Amygdala (tissue), 56 donors: Measurements from ENCODE around the gene KANSL1.

Experiments
- DNase-seq, 56 donors: peaks; one replicate each; lab custom pipeline; 2025; lab: John Stamatoyannopoulos, UW

The KANSL1 gene

DNA sequence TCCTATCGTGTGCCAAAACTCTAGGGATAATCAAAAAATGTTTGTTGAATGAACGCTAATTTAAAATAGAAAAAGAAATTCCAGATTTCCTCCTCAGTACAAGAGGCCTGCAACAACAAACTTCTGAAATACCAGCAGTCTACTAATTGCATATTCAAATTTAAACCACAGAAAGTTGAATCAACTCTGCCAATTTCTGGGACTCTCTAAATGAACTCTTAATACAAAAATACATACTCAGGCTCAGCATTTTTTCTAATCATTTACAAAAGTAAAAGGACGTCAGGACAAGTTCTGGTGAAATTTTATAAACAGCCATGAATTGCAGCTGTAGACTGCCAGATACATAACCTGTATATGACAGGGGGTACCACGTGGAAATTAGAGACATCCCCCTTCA lies 49.0 kb downstream of the KANSL1 start:
- no peak for DNase-seq

DNA sequence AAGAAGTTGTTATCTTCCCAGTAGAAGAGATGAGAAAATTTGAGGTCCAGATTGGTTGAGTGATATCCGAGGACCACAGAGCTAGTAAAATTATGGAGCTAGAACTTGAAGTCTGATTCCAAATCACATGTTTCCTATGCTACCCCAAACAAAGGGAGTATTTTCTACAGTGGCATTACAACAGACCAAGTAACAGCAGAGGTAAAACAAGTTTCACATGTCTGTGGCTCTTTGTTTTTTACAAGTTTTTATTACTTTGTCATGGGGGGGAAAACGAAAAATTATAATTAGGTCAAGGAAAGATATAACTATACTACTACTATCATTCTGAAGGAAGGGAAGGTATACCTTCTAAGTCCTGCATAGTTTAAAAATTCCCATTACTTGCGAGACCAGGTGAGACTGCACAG lies 49.4 kb downstream of the KANSL1 start:
- DNase-seq, result no peak

GRCh38 chr17:46141645-46142044 lies 51.6 kb downstream of the KANSL1 start:
- no peak for DNase-seq

- no peak for DNase-seq
Observed at GRCh38 chr17:46140645-46141197, 52.5 kb downstream of the KANSL1 start.

GRCh38 chr17:46139432-46140210 lies 53.6 kb downstream of the KANSL1 start:
- no peak for DNase-seq

DNA sequence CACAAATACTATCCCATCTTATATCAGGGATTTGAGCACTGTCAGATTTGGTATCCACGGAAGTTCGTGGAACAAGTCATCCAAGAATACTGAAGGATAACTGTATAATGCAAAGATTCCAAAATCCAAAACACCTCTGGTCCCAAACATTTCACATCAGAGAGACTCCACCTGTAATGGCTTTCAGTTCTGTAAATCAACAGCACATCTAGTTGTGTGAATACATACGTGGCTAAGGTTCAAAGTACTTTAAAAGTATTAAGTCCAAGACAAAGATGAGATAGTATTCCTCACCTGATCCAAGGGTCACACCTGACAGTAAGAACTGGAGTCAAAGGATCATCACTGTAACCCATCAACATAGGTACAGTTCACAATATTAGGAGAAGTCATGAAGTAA lies 54.8 kb downstream of the KANSL1 start:
- no peak for DNase-seq

GRCh38 chr17:46136820-46137219 lies 56.4 kb downstream of the KANSL1 start:
- DNase-seq, result no peak

DNA sequence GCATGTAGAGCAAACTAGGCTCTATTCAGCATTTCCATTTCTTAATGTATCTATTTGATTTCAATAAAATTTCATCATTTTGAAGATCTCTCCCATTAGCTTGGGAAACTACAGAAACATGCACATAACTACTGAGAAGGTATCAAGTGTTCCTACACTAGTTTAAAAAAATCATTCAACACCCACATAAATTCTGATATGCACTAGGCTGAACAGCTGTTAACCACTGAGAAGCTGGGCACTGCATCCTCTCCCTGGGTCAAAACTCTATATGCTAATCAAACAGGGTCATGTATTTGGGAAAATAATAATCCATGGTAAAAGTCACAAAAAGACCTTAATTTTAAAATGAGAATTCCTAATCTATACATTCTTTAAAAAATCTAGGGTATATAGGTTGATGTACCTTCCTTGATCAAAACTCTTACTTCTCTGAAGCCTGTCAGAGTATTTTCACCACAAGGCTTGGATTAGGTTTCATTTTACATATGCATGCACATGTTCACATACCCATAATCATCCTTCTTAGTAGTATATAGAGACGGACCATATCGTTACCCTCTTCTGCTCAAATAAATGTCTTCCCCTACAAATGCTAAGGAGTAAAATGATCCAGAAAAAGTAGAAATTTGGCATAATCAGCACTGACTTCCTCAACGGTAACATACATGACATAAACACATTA lies 57.2 kb downstream of the KANSL1 start:
- no peak for DNase-seq

DNA sequence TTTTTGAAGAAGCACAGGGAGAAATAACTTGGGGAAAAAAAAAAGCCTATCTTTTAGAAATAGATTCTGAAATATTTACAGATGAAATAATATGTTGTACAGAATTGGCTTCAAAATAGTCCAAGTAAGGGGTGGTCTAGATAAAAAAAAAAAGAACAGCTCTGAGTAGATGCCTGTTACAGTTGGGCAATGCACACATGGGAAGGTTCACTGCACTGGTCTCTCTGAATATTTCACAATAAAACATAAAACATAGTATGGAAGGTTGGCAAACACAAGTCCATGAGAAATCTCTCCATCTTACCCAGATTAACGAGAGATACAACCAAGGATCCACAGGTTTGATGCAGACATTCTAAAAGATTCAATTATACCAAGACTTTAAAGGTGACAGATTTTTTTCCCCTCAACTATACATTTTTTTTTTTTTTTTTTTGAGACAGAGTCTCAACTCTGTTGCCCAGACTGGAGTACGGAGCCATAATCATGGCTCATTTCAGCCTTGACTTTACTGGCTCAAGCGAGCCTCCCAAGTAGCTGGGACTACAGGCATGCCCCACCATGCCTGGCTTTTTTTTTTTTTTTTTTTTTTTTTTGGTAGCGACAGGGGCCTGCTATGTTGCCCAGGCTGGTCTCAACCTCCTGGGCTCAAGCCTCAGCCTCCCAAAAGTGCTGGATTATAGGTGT lies 58.0 kb downstream of the KANSL1 start:
- no peak for DNase-seq

- DNase-seq, result no peak
Observed at GRCh38 chr17:46129302-46129701, 63.9 kb downstream of the KANSL1 start.

DNA sequence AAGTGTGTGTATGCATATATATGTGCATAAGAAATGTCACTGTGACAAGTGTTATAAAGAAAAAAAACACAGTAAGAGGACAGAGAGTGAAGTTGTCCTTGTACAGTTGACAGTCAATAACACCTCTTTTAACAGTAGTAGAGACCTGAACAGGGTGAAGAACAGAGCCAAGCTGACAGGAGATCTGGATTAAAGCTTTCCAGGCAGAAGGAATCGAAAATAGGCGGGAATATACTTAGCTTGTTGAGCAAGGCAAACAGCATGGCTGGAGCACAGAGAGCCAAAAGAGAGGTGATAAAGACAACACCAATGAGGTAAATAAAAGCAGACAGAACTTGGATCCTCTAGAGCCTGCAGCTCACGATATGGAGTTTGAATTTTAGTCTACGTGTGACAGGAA lies 64.8 kb downstream of the KANSL1 start:
- DNase-seq, result no peak

DNA sequence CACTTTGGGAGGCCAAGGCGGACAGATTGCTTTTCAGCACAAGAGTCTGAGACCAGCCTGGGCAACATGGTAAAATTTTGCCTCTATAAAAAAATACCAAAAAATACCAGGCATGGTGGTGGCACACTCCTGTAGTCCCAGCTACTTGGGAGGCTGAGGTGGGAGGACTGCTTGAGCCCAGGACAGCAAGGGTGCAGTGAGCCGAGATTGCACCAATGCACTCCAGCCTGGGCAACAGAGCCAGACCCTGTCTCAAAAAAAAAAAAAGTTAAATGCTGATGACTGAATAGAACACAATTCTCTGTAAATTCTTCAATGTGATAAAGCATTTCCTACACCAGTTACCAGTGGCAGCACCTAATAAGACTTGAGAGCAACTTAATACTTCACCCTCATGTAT lies 65.7 kb downstream of the KANSL1 start:
- no peak for DNase-seq

DNA sequence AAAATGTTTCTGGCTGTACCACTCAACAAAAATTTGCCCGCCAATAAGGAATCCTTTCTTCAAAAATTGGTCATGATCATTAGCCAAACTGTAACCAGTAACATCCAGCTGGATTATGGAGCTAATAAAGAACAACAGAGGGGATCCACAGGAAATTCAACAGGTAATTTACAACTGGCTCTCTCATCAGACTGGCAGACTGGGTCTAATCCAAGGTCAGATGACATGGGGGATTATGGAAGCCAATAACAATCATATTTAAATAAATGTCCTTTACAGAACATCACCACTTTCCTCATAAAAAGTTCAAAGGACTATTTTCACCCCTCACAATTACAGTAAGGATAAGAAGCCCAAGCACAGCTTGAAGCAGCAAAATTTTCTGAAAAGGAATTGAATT lies 66.4 kb downstream of the KANSL1 start:
- no peak for DNase-seq

DNA sequence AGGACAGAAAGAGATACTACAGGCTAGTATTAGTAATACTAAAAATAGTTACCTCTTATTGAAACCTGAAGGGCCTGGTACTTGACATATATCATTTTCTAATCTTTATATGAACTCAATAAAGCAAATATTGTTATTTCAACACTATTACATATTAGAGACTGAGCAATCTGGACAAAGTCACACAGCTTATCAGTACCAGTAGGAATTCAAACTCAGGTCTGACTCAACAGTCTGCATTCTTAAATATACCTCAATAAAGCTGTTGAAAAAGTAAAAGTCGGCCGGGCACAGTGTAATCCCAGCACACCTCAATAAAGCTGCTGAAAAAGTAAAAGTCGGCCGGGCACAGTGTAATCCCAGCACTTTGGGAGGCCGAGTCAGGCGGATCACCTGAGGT lies 67.4 kb downstream of the KANSL1 start:
- no peak for DNase-seq

DNA sequence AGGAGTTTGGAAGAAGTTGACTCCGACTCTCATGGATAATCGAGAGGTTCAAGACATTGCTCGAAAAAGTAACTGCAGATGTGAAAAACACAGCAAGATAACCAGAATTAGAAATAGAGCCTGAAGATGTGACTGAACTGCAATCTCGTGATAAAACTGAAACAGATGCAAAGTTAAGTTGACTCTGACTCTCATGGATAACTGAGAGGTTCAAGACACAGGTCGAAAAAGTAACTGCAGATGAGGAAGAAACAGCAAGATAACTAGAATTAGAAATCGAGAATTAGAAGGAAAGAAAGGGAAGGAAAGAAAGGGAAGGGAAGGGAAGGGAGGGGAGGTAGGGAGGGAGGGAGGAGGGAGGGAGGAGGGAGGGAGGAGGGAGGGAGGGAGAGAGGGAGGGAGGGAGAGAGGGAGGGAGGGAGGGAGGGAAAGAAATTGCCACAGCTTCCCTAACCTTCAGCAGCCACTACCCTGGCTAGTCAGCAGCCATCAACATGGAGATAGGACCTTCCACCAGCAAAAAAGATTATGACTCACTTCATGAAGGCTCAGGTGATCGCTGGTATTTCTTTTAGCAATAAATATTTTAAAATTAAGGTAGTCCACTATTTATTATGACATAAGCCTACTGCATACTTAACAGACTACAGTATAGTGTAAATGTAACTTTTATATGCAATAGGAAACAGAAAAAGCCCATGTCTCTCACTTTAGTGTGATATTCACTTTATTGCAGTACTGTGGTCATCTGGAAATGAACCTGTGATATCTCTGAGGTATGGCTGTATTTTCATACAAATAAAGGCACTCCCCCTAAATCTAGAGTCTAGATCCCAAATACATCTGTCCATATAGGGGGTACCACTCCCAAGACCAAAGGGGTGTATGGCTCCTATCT lies 68.3 kb downstream of the KANSL1 start:
- DNase-seq, result no peak

- DNase-seq, result no peak
Observed at GRCh38 chr17:46123607-46124006, 69.6 kb downstream of the KANSL1 start.

- DNase-seq, result no peak
Observed at GRCh38 chr17:46122486-46122871, 70.8 kb downstream of the KANSL1 start.

- no peak for DNase-seq
Observed at GRCh38 chr17:46121841-46122485, 71.3 kb downstream of the KANSL1 start.

DNA sequence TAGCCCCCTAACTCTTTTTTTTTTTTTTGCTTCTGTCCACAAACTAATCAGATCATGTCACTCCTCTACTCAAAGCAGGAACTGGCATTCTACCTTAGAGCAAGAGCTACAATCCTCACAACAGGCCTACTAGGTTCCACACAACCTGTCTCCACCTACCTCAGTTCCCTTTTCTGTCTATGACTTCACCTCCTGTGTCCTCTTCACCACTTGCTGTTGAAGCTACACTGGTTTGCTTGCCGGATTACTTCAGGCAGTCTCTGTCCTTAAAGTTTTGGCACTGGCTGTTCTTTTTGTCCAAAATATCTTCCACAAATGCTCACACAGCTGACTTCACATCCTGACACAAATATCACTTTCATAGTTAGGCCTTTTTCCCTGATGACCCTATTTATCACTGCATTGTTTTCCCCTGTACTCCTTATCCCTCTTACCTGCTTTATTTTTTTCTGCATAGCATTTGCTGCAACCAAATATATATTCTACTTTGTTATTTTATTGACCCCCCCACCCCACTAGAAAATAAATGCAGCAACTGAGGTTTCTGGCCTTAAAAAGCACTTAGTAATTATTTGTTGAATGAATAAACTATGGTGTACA lies 72.0 kb downstream of the KANSL1 start:
- no peak for DNase-seq
